ENCODE measurements around the gene PRICKLE3. TPM values are rescaled to one million over a fixed set of nuclear protein-coding genes. Genes with fewer than 3 reads are reported as not detected.

The PRICKLE3 gene
- total and polyA plus RNA-seq, 2 donors from 2014 or later, result 3.4 to 11.6 TPM

- DNase-seq (peak in 1 of 5 donors; percentile 32), FAIRE-seq (no peak)
- Histone ChIP-seq H3K27me3 (ENCODE audit: control insufficient read depth, insufficient read depth, low read length) (no peaks in the 10 kb centered on the region), H3K27ac (ENCODE audit: low read depth in 2 of 2, low read length in 2 of 2) (no peak overlapping the region), H3K4me1 (ENCODE audit: control insufficient read depth in 2 of 3, insufficient read depth in 2 of 3, low read depth in 1 of 3, low read length in 3 of 3) (no peaks in the 10 kb centered on the region), H3K4me3 (ENCODE audit: low read length in 3 of 3) (no peak overlapping the region), H3K9ac (ENCODE audit: low read length in 3 of 3) (no peak overlapping the region), H3K9me3 (ENCODE audit: control insufficient read depth in 2 of 3, insufficient read depth in 1 of 3, low read length in 3 of 3) (no peaks in the 10 kb centered on the region), H3K36me3 (ENCODE audit: control insufficient read depth in 2 of 3, insufficient read depth in 3 of 3, low read length in 3 of 3) (no peaks in the 10 kb centered on the region)
- TF ChIP-seq CTCF (IDR thresholded peaks at IDR 0.05; ENCODE audit: borderline replicate concordance, extremely low read depth, insufficient read depth), result no peak
- intact Hi-C loops (cut with DNase I), result no loop called here
These were observed 23.5 kb upstream of the PRICKLE3 start for GRCh38 chrX:49209434-49210251.

- H3K4me3 ChIP-seq (ENCODE audit: low read length in 3 of 3), result no peak overlapping the region
- H3K9ac ChIP-seq (ENCODE audit: low read length in 3 of 3), result no peak overlapping the region
- DNase-seq (no peak), FAIRE-seq (no peak)
- H3K27me3 ChIP-seq (ENCODE audit: control insufficient read depth, insufficient read depth, low read length), result no peaks in the 10 kb centered on the region
- H3K36me3 ChIP-seq (ENCODE audit: control insufficient read depth in 2 of 3, insufficient read depth in 3 of 3, low read length in 3 of 3), result no peaks in the 10 kb centered on the region
- intact Hi-C loops (cut with DNase I), result no loop called here
- no peak overlapping the region for H3K27ac ChIP-seq (ENCODE audit: low read depth in 2 of 2, low read length in 2 of 2)
- H3K4me1 ChIP-seq (ENCODE audit: control insufficient read depth in 2 of 3, insufficient read depth in 2 of 3, low read depth in 1 of 3, low read length in 3 of 3), result no peaks in the 10 kb centered on the region
- H3K9me3 ChIP-seq (ENCODE audit: control insufficient read depth in 2 of 3, insufficient read depth in 1 of 3, low read length in 3 of 3), result no peaks in the 10 kb centered on the region
- no peak for TF ChIP-seq CTCF (IDR thresholded peaks at IDR 0.05; ENCODE audit: borderline replicate concordance, extremely low read depth, insufficient read depth)
These were observed 22.2 kb upstream of the PRICKLE3 start for GRCh38 chrX:49208399-49208798.

- Histone ChIP-seq H3K4me3 (ENCODE audit: low read length in 3 of 3) (no peak overlapping the region), H3K36me3 (ENCODE audit: control insufficient read depth in 2 of 3, insufficient read depth in 3 of 3, low read length in 3 of 3) (no peaks in the 10 kb centered on the region), H3K4me1 (ENCODE audit: control insufficient read depth in 2 of 3, insufficient read depth in 2 of 3, low read depth in 1 of 3, low read length in 3 of 3) (no peaks in the 10 kb centered on the region), H3K27me3 (ENCODE audit: control insufficient read depth, insufficient read depth, low read length) (no peaks in the 10 kb centered on the region), H3K27ac (ENCODE audit: low read depth in 2 of 2, low read length in 2 of 2) (no peak overlapping the region), H3K9me3 (ENCODE audit: control insufficient read depth in 2 of 3, insufficient read depth in 1 of 3, low read length in 3 of 3) (no peaks in the 10 kb centered on the region), H3K9ac (ENCODE audit: low read length in 3 of 3) (no peak overlapping the region)
- intact Hi-C loops (cut with DNase I), result no loop called here
- no peak for DNase-seq
- no peak for FAIRE-seq
- TF ChIP-seq CTCF (IDR thresholded peaks at IDR 0.05; ENCODE audit: borderline replicate concordance, extremely low read depth, insufficient read depth), result no peak
These were observed 20.4 kb upstream of the PRICKLE3 start for GRCh38 chrX:49206543-49206942.
